GM15510 (cell line): ENCODE measurements around the gene TMEM181.

Experiments used
- POLR2A ChIP-seq: IDR thresholded peaks from 3 replicates; pipeline ENCODE4 v1.6.1; 2011; ENCODE audit warnings: borderline replicate concordance; ENCODE audit not compliant: insufficient read length; ENCODE audit errors: extremely low read depth

Gene TMEM181

DNA sequence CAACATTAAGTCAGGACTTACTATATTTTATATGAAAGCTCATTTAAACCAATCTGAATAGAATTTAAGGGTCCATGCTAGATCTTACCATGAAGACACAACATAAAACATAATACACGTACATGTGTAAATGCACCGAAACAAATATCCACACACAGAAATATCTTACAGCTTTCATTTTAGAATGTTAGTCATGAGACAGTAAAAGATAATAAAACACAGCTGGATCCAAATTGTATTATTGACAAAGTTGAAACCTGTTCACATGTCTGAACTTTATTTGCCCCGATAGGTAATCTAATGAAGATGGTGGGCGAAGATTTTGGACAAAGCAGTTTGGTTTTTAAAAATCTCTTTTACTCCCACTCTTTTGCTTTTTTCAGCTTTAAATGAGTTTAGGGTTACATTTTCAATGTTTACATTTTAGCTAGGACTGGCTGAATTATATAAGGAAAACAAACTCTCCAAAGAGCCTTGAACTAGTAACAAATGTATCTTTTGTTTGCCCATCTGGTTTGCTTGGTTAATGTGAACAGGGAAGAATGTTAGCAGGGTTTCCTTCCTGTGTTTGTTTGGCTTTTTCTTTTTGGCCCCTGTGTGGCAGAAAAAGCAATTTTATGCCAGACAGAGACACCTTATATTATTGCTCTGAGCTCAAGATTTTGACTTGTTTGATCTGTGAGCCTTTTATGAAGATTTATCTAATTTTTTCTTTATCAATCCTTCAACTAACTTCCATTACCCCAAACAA lies 5.1 kb upstream of the TMEM181 start:
- TF ChIP-seq POLR2A, result no peak

DNA sequence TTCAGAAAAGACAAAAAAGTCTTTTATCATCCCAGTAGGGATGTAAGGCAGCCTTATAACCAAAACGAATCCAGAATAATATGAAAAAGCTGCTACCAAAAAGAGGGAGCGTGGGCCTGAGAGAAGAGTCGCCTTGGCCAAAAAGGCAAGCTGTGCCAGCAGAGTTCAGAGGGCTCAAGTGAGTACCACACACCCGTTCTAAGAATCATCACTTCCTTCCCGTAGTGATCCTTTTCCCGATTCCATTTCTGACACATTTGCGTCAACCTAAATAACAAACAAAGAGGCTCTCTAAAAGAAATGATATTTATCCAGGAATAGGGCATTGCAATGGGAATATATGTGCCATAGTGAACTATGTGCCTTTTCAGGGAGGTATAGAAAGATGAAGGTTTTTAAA lies 3.8 kb upstream of the TMEM181 start:
- TF ChIP-seq POLR2A, result no peak

- no peak for TF ChIP-seq POLR2A
Measured at GRCh38 chr6:158557927-158558326, 2.0 kb upstream of the TMEM181 start.

GRCh38 chr6:158558415-158559306 lies 1.2 kb upstream of the TMEM181 start:
- no peak for TF ChIP-seq POLR2A

DNA sequence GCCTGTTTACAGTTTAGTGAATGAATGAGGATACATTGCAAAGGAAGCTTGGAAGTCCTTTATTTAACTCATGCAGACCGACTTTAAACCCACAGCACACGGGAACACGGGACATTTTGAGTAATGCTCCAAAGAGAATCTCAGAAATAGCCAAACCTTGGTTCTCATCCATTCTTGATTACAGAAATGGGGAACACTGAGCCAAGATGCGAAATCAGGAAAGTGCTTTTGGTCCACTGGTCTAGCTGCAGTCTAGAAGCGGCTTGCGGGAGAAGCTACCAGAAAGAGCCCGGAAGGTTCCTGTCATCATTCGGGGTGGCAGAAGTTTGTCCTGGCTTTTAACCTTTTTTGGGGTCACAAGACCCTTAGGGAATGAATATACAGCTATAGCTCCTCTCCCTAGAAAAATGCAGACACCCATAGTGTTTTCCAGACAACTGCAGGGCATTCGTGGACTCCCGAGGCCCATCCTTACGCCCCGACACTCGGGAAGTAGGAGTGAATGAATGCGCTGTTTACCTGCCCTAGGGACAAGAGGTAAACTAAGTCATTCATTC lies 475 bp upstream of the TMEM181 start:
- TF ChIP-seq POLR2A, result no peak

DNA sequence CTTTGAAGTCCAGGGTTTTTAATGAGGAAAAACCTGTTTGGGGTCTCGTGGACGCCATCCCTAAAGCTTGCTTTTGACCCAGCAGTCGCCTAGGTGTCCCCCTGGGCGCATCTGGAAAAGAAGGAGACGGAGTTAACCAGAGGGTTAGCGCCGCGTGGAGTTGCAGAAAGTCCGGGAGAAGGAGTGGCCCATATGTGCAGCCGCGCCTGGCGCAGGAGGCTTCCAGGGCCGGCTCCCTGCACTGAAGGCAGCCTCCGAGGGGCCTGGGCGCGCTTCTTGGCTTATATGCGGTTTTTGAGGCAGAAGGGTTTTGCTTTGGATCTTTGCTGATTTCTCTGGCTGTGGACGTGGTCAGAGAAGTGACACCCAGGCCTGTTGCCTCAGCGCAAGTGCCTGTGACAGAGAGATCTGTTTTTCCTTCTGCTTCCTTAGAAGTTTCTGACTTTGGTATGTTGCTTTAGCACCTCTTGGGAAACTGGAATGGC lies 987 bp downstream of the TMEM181 start:
- no peak for TF ChIP-seq POLR2A

- TF ChIP-seq POLR2A, result no peak
Measured at GRCh38 chr6:158561321-158561884, 1.5 kb downstream of the TMEM181 start.

- no peak for TF ChIP-seq POLR2A
Measured at GRCh38 chr6:158561938-158562337, 2.0 kb downstream of the TMEM181 start.

DNA sequence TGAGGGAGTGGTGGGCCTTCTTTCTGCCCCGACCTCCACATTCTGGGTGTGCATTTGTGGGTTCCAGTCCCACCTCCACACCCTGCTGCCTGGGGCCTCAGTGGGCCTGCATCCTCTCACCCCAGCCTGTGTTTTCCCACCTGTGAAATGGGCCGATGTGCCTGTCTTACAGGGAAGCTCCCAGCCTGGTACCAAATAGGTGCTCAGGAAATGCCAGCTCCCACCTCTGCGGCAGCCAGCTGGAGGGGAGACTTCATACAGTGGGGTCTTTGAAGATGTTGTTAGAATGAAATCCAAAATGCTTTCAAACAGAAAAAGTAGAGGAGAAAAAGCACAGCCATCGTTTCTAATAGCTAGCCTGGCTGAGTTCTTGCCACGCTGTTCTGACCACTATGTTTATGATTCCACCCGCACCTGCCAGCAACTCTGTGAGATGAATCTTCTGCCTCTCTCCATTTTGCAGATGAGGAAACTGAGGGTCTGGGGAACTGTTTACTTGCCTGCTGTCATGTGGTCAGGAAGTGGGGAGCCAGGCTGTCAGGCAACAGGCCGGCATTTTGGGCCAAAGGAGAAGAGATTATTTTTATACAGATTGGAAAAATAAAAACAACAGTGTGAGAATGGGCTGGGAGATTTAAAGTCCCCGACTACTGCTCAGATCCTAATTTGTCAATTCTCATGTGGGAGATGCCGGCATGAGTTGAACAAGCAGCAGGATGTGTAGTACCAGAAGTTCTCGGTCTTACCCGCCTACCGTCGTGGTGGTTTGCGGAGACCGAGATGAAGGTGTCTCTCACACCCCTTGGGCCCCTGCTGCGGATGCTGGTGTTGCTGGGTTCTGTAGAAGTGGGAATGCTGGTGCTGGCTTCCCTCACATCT lies 4.6 kb downstream of the TMEM181 start:
- no peak for TF ChIP-seq POLR2A

GRCh38 chr6:158565122-158565429 lies 5.2 kb downstream of the TMEM181 start:
- no peak for TF ChIP-seq POLR2A

DNA sequence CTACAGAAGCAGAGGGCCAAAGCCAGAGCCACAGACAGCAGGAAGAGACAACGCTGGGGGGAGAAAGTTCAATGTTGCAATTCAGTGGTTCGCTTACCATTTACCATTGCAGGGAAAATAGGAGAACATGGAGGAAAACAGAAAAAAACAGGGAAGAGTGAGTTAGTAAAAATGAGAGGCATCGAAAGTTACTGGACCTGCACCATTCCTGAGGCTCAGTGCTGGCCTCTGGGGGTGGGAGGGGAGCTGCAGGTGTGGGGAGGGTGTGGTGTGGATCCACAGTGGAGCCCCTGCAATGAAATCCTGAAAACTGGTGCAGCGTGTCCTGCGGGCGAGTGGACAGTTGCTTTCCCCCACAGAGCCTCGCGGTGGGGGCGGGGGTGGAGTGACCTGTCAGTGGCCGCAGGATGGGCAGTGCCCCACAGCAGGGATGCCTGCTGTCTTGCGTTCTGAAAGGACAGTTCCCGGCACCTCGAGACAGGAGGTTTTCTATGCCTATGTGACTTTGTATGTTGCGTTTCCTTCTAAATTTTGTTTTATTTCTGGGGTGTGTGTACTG lies 5.7 kb downstream of the TMEM181 start:
- no peak for TF ChIP-seq POLR2A

DNA sequence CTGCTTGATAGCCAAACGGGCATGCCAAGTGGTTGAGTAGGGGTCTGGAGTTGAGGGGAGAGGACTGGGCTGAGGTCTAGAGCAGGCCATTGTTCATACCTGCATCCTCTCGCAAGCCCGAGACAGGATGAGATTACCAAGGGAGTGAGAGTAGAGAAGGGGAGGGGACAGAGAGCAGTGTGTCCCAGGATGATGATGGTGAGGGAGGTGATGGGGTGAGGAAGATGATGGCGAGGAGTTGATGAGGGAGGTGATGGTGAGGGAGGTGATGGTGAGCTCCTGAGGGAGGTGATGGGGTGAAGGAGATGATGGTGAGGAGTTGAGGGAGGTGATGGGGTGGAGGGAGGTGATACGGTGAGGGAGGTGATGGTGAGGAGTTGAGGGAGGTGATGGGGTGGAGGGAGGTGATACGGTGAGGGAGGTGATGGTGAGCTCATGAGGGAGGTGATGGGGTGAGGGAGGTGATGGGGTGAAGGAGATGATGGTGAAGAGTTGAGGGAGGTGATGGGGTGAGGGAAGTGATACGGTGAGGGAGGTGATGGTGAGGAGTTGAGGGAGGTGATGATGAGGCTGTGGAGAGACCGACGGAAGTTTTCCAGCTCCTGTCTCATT lies 6.4 kb downstream of the TMEM181 start:
- TF ChIP-seq POLR2A, result no peak

- no peak for TF ChIP-seq POLR2A
Measured at GRCh38 chr6:158567152-158567551, 7.3 kb downstream of the TMEM181 start.
